ENCODE results near the gene TSR2. TPM values are rescaled to one million over a fixed set of nuclear protein-coding genes. Genes with fewer than 3 reads are reported as not detected.
A peak's percentile ranks its signal among the peaks of the same experiment; 100 is the strongest.

TSR2 gene
- total RNA-seq = 10 to 100 TPM; 26.8 to 31.5 TPM

- H3K36me3 Mint-ChIP-seq = peaks cover 8 to 18% of the 10 kb centered on the region in 2 donors
- peak within 1 kb of the TSS; percentile 90 to 96 for H3K27ac Mint-ChIP-seq
- DNase-seq (ENCODE audit: low spot score in 2 of 2) (peak; percentile 70 to 82), ATAC-seq (peak; percentile 97 to 98)
- no peaks in the 10 kb centered on the region for H3K9me3 Mint-ChIP-seq
Observed at GRCh38 chrX:54439960-54440871, at the start of gene TSR2. Gene TSR2 (plus strand): TSS chrX:54440404. CDS start chrX:54440422, 18 bp downstream.

- H3K36me3 Mint-ChIP-seq = no peaks in the 10 kb centered on the region
- no peak overlapping the region for H3K27ac Mint-ChIP-seq
- ATAC-seq = no peak
Observed at GRCh38 chrX:54397113-54397512, 43.1 kb upstream of the TSR2 start.

GRCh38 chrX:54407266-54407665 lies 32.9 kb upstream of the TSR2 start:
- H3K9me3 Mint-ChIP-seq = no peaks in the 10 kb centered on the region
- H3K36me3 Mint-ChIP-seq = no peaks in the 10 kb centered on the region
- H3K27ac Mint-ChIP-seq = no peak overlapping the region

More at GRCh38 chrX:54397113-54397512, 43.1 kb upstream of the TSR2 start:
- no peaks in the 10 kb centered on the region for H3K9me3 Mint-ChIP-seq
- DNase-seq (ENCODE audit: low spot score in 2 of 2) = no peak

GRCh38 chrX:54411732-54412131 lies 28.5 kb upstream of the TSR2 start:
- no peak overlapping the region for H3K27ac Mint-ChIP-seq
- no peaks in the 10 kb centered on the region for H3K36me3 Mint-ChIP-seq
- H3K9me3 Mint-ChIP-seq = no peaks in the 10 kb centered on the region
- ATAC-seq (no peak), DNase-seq (ENCODE audit: low spot score in 2 of 2) (no peak)

More at GRCh38 chrX:54407266-54407665, 32.9 kb upstream of the TSR2 start:
- ATAC-seq (no peak), DNase-seq (ENCODE audit: low spot score in 2 of 2) (no peak)

- no peak for ATAC-seq
- H3K9me3 Mint-ChIP-seq = no peaks in the 10 kb centered on the region
- H3K36me3 Mint-ChIP-seq = no peaks in the 10 kb centered on the region
- H3K27ac Mint-ChIP-seq = no peak overlapping the region
- no peak for DNase-seq (ENCODE audit: low spot score in 2 of 2)
Observed at GRCh38 chrX:54413753-54414152, 26.5 kb upstream of the TSR2 start.

- no peaks in the 10 kb centered on the region for H3K36me3 Mint-ChIP-seq
- DNase-seq (ENCODE audit: low spot score in 2 of 2) = no peak
- no peak for ATAC-seq
- no peaks in the 10 kb centered on the region for H3K9me3 Mint-ChIP-seq
- H3K27ac Mint-ChIP-seq = no peak overlapping the region
Observed at GRCh38 chrX:54415534-54416350, 24.5 kb upstream of the TSR2 start.

GRCh38 chrX:54416965-54417364 lies 23.2 kb upstream of the TSR2 start:
- DNase-seq (ENCODE audit: low spot score in 2 of 2) = no peak
- Mint-ChIP-seq H3K9me3 (no peaks in the 10 kb centered on the region), H3K27ac (no peak overlapping the region), H3K36me3 (no peaks in the 10 kb centered on the region)
- no peak for ATAC-seq

- no peak for ATAC-seq
Observed at GRCh38 chrX:54419559-54420302, 20.5 kb upstream of the TSR2 start.

GRCh38 chrX:54422168-54422567 lies 18.0 kb upstream of the TSR2 start:
- H3K27ac Mint-ChIP-seq = no peak overlapping the region
- no peaks in the 10 kb centered on the region for H3K9me3 Mint-ChIP-seq
- H3K36me3 Mint-ChIP-seq = no peaks in the 10 kb centered on the region
- ATAC-seq (no peak), DNase-seq (ENCODE audit: low spot score in 2 of 2) (no peak)

More at GRCh38 chrX:54419559-54420302, 20.5 kb upstream of the TSR2 start:
- Mint-ChIP-seq H3K27ac (peak overlapping the region in 1 of 2 donors; percentile 46), H3K36me3 (no peaks in the 10 kb centered on the region), H3K9me3 (no peaks in the 10 kb centered on the region)
- DNase-seq (ENCODE audit: low spot score in 2 of 2) = no peak

- no peak overlapping the region for H3K27ac Mint-ChIP-seq
- H3K9me3 Mint-ChIP-seq = no peaks in the 10 kb centered on the region
- ATAC-seq (peak in 1 of 2 donors; percentile 45), DNase-seq (ENCODE audit: low spot score in 2 of 2) (no peak)
- H3K36me3 Mint-ChIP-seq = no peaks in the 10 kb centered on the region
Observed at GRCh38 chrX:54423161-54423888, 16.9 kb upstream of the TSR2 start.

GRCh38 chrX:54427837-54428424 lies 12.3 kb upstream of the TSR2 start:
- Mint-ChIP-seq H3K36me3 (no peaks in the 10 kb centered on the region), H3K27ac (no peak overlapping the region)
- DNase-seq (ENCODE audit: low spot score in 2 of 2) = no peak

GRCh38 chrX:54430519-54430918 lies 9.7 kb upstream of the TSR2 start:
- ATAC-seq (no peak), DNase-seq (ENCODE audit: low spot score in 2 of 2) (no peak)
- Mint-ChIP-seq H3K9me3 (no peaks in the 10 kb centered on the region), H3K36me3 (no peaks in the 10 kb centered on the region), H3K27ac (no peak overlapping the region)

More at GRCh38 chrX:54427837-54428424, 12.3 kb upstream of the TSR2 start:
- H3K9me3 Mint-ChIP-seq = no peaks in the 10 kb centered on the region
- ATAC-seq = no peak

GRCh38 chrX:54435121-54435520 lies 5.1 kb upstream of the TSR2 start:
- no peak for ATAC-seq
- no peaks in the 10 kb centered on the region for H3K9me3 Mint-ChIP-seq

GRCh38 chrX:54442790-54443189 lies 2.6 kb downstream of the TSR2 start:
- DNase-seq (ENCODE audit: low spot score in 2 of 2) (no peak), ATAC-seq (no peak)
- H3K9me3 Mint-ChIP-seq = no peaks in the 10 kb centered on the region
- H3K27ac Mint-ChIP-seq = peak overlapping the region; percentile 66 to 92
- H3K36me3 Mint-ChIP-seq = peaks cover 8 to 18% of the 10 kb centered on the region in 2 donors

More at GRCh38 chrX:54435121-54435520, 5.1 kb upstream of the TSR2 start:
- peaks cover 1 to 2% of the 10 kb centered on the region in 2 donors for H3K36me3 Mint-ChIP-seq
- H3K27ac Mint-ChIP-seq = no peak overlapping the region
- DNase-seq (ENCODE audit: low spot score in 2 of 2) = no peak

- no peak for ATAC-seq
- no peak overlapping the region for H3K27ac Mint-ChIP-seq
- no peaks in the 10 kb centered on the region for H3K9me3 Mint-ChIP-seq
- no peak for DNase-seq (ENCODE audit: low spot score in 2 of 2)
- peaks cover 8 to 18% of the 10 kb centered on the region in 2 donors for H3K36me3 Mint-ChIP-seq
Observed at GRCh38 chrX:54444752-54445151, 4.5 kb downstream of the TSR2 start.

All from activated naive CD4-positive, alpha-beta T cell treated with anti-CD3 and anti-CD28 coated beads, Interleukin-2, amount 50 U/mL, for 72 hours (primary cell).